Inflammatory macrophage treated with lipopolysaccharide for 1 hour (primary cell): ENCODE data around the gene NR6A1.
"Not testable (repeated sequence)": the region's sequence is repeated elsewhere in the genome, so short reads cannot be mapped to it uniquely, and the experiment has no call there.

ENCODE experiments used
- DNase-seq, 2 donors: peaks; one replicate each; pipeline ENCODE4 v3.0.0-alpha.2; 2020 to 2022

The NR6A1 gene

GRCh38 chr9:124758061-124758460, 13.1 kb downstream of the NR6A1 start:
- DNase-seq, result peak; percentile 82 to 86

DNA sequence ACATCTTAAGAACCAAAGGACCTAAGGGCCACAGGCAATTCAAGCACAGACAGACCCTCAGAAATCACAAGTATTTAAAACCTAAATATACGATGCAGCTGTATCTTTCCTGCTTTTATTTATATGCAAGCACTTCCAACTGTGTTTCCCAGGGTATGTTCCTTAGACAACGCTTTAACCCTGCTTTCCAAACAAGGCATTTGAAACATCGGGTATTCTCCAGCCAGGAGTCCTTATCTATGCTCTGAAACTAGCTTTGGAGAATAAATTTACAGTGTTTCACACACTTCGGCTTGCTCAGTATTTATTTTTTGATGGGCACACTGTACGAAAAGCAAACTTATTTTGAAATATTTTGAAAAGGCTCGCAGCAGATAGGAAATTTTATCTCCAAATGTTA, 13.5 kb downstream of the NR6A1 start:
- DNase-seq, result no peak

- no peak for DNase-seq
Measured at GRCh38 chr9:124756011-124756410, 15.1 kb downstream of the NR6A1 start.

GRCh38 chr9:124755061-124755460, 16.1 kb downstream of the NR6A1 start:
- DNase-seq, result no peak

- DNase-seq, result no peak
Measured at GRCh38 chr9:124754289-124754688, 16.8 kb downstream of the NR6A1 start.

- DNase-seq, result no peak
Measured at GRCh38 chr9:124752967-124753366, 18.1 kb downstream of the NR6A1 start.

DNA sequence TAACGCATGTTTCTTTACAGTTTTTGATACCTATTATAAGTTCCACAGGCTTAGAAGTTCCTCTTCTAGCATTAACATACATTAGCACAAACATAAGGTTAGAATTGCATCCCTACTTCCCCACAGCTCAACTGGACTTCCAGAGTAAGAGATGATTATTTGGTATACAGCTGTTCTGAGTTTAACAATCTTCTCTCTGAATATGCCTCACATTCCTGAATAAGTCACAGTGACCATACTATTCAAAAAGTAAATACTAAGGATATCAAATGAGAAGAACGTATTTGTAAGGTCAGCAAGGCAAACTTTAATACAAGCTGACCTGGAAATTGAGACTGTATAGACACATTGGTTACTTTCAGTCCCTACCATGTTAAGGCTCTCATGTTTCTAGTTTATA, 21.3 kb downstream of the NR6A1 start:
- DNase-seq, result no peak

DNA sequence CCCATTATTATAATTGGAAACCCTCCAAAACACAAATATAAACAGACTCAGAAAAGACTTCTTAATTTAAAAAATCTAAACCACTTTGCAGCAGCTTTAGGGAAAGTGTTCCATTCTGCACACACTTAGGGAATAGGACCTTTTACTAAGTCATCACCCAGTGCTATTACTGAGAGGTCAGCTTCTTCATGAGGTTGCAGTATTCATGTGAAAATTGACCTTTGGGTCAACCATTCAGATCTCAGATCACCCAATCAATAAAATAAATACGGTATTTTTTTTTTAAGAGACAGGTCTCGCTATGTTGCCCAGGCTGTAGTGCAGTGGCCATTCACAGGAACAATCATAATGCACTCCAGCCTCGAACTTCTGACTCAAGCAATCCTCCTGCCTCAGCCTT, 21.8 kb downstream of the NR6A1 start:
- DNase-seq, result no peak

DNA sequence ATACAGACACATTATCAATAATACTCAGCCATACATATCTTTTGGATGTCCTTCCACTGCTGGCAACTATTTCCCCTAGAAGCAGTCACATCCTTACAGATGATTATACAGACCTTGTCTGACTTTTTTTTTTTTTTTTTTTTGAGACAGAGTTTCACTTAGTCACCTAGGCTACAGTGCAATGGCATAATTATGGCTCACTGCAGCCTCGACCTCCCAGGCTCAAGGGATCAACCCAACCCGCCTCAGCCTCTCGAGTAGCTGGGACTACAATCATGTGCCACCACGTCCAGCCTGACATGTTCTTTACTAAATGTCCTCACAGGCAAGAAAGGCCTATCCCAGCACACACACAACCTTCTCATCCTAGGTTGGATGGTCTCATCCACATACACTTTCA, 24.0 kb downstream of the NR6A1 start:
- no peak for DNase-seq

DNA sequence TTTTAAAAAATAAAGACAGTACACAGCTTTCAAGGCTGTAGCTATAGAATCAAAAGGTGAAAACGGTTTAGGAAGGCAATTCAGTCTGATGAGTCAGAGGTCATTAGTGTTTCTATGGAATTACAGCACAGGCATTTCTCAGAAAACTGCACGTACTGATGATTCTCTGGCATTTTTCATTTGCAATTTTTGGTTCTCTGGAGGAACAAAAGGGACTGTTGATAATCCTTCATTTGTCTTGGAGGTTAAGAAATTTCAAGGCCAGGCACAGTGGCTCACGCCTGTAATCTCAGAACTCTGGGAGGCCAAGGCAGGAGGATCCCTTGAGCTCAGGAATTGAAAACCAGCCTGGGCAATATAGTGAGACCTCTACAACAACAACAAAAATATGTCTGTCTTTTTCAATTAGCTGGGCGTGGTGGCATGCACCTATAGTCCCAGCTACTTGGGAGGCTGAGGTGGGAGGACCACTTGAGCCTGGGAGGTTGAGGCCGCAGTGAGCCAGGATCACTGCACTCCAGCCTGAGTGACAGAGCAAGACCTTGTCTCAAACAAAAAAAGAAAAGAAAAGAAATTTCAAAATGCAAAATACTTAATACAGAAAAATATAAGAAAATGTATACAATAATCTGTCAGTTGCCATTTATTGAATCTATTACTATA, 27.3 kb downstream of the NR6A1 start:
- peak in 1 of 2 donors; percentile 22 for DNase-seq

GRCh38 chr9:124742940-124743339, 28.2 kb downstream of the NR6A1 start:
- no peak for DNase-seq

DNA sequence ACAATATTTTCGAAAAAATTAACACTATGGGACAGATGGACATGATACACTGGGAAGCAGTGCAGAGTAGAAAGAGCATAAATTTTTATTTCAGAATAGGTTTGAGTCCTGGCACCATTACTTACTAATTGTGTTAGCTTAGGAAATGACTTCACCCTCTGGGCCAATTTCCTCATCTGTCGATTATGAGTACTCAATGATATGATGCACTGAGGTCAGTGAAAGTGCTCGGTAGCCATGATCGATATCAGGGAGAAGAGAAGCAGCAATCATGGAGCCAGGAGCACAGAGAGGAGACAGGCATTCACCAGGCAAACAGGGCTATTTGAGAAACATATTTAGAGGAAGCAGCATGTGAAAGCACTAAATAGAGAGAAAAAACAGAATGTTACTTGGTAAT, 29.4 kb downstream of the NR6A1 start:
- no peak for DNase-seq

DNA sequence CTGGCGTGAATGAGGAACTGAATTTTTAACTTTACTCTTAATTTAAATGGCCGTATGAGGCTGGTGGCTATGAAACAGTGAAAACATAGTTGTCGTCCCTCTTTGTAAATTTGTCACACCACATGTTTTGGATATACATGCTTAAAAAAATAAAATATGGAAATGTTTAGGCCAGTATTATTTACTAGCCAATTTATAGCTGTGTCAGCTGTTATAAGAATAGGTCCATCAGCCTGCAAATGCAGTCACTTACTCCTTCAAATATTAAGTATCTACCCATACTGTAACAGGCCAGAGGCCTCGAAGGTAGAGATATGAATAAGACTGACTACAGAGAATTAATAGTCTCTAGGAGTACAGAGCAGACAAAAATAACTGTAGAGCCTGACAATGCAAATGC, 30.0 kb downstream of the NR6A1 start:
- DNase-seq, result no peak

- no peak for DNase-seq
Measured at GRCh38 chr9:124739360-124739759, 31.8 kb downstream of the NR6A1 start.

GRCh38 chr9:124738075-124738474, 33.0 kb downstream of the NR6A1 start:
- not testable (repeated sequence) for DNase-seq

DNA sequence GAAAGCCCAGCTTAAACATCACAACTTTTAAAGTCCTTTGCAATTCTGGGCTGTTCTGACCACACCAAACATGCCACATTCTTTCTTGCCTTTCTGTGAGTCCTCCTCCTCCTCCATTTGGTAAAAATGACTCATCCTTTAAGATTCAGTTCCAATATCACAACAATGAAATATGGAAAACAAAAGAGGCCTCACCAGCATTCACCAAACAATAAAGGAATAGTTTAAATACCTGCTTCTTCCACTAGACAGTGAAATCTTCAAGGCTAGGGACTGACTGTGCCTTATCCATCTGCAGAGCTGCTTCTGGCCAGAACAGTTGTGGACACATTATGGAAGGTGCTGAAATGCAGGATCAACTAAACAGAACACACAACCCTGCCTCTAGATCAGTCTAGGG, 36.0 kb downstream of the NR6A1 start:
- DNase-seq, result no peak

GRCh38 chr9:124734741-124735083, 36.4 kb downstream of the NR6A1 start:
- DNase-seq, result not testable (repeated sequence)

DNA sequence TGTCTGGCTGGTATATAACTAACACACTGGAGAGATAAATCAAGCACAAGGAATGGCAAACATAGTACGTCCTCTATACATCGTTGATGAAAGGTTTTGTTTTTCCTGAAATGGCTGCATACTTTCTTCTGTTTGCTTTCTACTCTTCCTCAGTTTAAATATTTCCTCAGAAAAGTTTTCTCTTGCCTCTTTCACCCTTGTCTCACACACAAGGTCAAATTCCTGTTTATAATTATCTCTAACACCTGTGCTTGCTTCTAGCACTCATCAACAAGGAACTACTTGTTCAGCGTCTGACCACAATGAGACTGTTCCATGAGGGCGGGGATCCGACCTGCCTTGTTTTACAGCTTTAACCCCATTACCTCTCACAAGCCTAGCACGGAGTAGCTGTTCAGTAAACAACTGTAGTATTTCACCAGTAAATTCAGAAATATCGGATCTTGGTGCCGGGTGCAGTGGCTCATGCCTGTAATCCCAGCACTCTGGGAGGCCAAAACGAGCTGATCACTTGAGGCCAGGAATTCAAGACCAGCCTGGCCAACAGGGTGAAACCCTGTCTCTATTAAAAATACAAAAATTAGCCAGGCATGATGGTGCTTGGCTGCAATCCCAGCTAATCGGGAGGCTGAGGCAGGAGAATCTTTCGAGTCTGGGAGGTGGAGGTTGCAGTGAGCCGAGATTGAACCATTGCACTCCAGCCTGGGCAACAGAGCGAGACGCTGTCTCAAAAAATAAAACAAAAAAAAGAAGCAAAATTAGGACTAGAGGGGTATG, 37.0 kb downstream of the NR6A1 start:
- no peak for DNase-seq

DNA sequence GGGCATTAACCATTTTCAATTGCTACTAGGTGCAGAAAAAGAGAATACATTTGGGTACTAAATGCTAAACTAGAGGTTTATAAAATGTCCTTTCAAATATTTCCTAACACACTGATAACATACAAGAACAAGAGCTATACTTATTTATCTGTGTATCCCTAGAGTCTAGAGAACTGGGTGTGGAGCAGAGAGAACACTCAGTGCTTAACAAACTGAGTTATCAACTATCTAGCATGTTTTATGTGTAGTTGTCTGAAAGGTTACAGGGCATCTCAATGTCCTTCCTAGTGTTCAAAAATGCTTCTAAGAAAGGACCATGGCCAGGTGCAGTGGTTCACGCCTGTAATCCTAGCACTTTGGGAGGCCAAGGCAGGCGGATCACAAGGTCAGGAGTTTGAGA, 40.3 kb downstream of the NR6A1 start:
- no peak for DNase-seq

GRCh38 chr9:124726886-124727285, 44.2 kb downstream of the NR6A1 start:
- DNase-seq, result no peak

GRCh38 chr9:124725068-124725452, 46.1 kb downstream of the NR6A1 start:
- no peak for DNase-seq

DNA sequence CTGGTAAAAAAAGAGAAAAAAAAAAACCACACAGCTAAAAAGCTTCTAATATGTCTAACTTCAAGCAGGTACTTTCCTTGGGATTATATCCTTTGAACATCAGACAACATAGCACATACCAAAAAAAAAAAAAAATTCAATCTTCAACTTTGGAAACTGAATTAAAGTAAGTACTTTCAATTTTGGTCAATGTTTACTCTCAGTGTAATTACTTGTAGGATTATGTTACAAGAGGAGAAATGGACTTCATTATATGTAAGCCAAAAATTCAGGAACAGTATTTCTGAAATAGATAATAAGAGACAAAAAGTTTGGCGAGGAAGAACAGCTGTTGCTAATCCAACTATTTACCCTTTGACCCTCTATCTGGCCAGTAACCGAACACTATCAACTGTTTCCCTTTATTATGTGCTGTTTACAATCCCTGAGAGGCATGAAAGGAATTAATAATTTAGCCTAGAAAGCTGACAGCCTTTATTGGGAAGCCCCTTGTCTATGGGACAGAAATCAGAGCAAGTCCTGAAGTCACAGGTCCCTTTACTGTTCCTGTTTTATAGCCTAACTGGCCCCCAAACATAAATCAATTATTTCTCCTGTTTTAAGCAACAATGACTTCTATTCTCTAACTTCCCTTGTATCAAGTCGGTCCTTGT, 46.6 kb downstream of the NR6A1 start:
- no peak for DNase-seq

DNA sequence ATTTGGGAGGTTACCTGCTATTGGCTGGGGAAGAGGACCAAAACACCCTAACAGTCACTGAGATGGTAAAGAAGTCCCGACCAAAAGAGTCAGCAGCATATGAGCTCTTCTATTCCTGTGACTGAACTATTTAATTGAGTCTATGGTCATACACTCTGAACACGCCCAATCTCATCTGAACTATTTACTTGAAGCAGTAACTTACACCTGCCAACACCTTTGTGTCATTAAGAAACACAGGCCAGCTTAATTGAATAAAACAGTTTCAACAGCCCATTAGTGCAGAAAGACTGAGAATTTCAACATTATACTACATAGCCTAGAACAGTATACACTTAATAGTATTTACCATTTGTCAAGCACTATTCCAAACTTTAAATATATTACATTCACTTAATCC, 47.8 kb downstream of the NR6A1 start:
- DNase-seq, result no peak
